Measurements from ENCODE around the gene PCDHA1. TPM values are rescaled to one million over a fixed set of nuclear protein-coding genes. Genes with fewer than 3 reads are reported as not detected.
"Not testable (repeated sequence)": the region's sequence is repeated elsewhere in the genome, so short reads cannot be mapped to it uniquely, and the experiment has no call there.

PCDHA1 gene
- total and polyA plus RNA-seq, 5 donors, result not detected

DNA sequence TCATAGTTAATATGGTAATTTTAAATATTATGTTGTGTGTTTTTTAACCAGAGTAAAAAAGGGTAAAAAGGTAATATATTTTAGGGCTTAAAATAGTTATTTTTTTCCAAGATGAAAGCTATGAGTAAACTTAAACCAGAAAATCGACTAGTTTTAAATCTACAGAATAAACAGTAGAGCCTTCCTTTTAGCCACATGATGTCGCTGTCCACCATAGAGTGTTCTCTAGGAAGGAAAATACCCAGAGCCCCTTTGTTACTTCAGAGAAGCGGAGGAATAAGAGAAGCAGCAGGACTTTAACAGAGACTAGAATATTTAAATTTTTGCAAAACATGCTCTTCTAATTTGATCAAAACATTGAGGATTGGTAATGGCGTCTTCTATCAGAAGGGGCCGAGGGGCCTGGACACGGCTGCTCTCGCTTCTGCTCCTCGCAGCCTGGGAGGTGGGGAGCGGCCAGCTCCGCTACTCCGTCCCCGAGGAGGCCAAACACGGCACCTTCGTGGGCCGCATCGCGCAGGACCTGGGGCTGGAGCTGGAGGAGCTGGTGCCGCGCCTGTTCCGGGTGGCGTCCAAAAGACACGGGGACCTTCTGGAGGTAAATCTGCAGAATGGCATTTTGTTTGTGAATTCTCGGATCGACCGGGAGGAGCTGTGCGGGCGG lies 8.8 kb downstream of the PCDHA1 start, which contains the start of gene PCDHA2:
PCDHA2 (plus strand) TSS at position 258 of the 664 bp plus-strand sequence.
- intact Hi-C loops (cut with DNase I), result no loop called here
- Histone ChIP-seq H3K27ac (ENCODE audit: low read length) (no peak within 1 kb of the TSS), H3K4me3 (ENCODE audit: low read length) (no peak within 1 kb of the TSS), H3K27me3 (ENCODE audit: control insufficient read depth, insufficient read depth) (no peaks in the 10 kb centered on the region), H3K4me1 (ENCODE audit: control insufficient read depth, insufficient read depth, low read length) (no peaks in the 10 kb centered on the region), H3K9me3 (ENCODE audit: control insufficient read depth, low read length) (peaks cover 2% of the 10 kb centered on the region)
- WGBS, result 17% methylated on average over 27 of the region's 27 CpGs
- ATAC-seq (no peak), DNase-seq (no peak)

DNA sequence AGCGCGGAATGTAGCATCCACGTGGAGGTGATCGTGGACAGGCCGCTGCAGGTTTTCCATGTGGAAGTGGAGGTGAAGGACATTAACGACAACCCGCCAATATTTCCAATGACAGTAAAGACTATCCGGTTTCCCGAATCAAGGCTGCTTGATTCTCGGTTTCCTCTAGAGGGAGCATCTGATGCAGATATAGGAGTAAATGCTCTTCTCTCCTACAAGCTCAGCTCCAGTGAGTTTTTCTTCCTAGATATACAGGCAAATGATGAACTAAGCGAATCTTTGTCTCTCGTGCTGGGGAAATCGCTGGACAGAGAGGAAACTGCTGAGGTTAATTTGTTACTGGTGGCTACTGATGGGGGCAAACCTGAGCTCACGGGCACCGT lies 9.3 kb downstream of the PCDHA1 start:
- intact Hi-C loops (cut with DNase I), result no loop called here
- no peaks in the 10 kb centered on the region for H3K27me3 ChIP-seq (ENCODE audit: control insufficient read depth, insufficient read depth)
- H3K9me3 ChIP-seq (ENCODE audit: control insufficient read depth, low read length), result peaks cover 2% of the 10 kb centered on the region
- 19% methylated on average over 15 of the region's 15 CpGs for WGBS
- H3K4me1 ChIP-seq (ENCODE audit: control insufficient read depth, insufficient read depth, low read length), result no peaks in the 10 kb centered on the region
- ATAC-seq, result no peak
- no peak overlapping the region for H3K4me3 ChIP-seq (ENCODE audit: low read length)
- no peak overlapping the region for H3K27ac ChIP-seq (ENCODE audit: low read length)
- no peak for DNase-seq

DNA sequence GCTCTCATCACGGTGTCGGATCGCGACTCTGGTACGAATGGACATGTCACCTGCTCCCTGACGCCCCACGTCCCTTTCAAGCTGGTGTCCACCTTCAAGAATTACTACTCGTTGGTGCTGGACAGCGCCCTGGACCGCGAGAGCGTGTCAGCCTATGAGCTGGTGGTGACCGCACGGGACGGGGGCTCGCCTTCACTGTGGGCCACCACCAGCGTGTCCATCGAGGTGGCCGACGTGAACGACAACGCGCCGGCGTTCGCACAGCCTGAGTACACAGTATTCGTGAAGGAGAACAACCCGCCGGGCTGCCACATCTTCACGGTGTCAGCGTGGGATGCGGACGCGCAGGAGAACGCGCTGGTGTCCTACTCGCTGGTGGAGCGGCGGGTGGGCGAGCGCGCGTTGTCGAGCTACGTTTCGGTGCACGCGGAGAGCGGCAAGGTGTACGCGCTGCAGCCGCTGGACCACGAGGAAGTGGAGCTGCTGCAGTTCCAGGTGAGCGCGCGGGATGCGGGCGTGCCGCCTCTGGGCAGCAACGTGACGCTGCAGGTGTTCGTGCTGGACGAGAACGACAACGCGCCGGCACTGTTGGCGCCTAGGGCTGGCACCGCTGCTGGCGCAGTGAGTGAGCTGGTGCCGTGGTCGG lies 10.3 kb downstream of the PCDHA1 start:
- H3K9me3 ChIP-seq (ENCODE audit: control insufficient read depth, low read length); H3K27ac ChIP-seq (ENCODE audit: low read length); H3K4me1 ChIP-seq (ENCODE audit: control insufficient read depth, insufficient read depth, low read length); H3K27me3 ChIP-seq (ENCODE audit: control insufficient read depth, insufficient read depth); ATAC-seq; H3K4me3 ChIP-seq (ENCODE audit: low read length); intact Hi-C loops (cut with DNase I): not testable (repeated sequence)
- peak in 1 of 3 donors; percentile 50 for DNase-seq
- WGBS, result 41% methylated on average over 72 of the region's 72 CpGs

DNA sequence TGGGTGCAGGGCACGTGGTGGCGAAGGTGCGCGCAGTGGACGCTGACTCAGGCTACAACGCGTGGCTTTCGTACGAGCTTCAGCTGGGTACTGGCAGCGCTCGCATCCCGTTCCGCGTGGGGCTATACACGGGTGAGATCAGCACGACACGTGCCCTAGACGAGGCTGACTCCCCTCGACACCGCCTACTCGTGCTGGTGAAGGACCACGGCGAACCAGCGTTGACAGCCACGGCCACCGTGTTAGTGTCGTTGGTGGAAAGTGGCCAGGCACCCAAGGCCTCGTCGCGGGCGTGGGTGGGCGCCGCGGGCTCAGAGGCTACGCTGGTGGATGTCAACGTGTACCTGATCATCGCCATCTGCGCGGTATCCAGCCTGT lies 10.8 kb downstream of the PCDHA1 start:
- peaks cover 2% of the 10 kb centered on the region for H3K9me3 ChIP-seq (ENCODE audit: control insufficient read depth, low read length)
- no peak overlapping the region for H3K4me3 ChIP-seq (ENCODE audit: low read length)
- intact Hi-C loops (cut with DNase I), result no loop called here
- no peak overlapping the region for H3K27ac ChIP-seq (ENCODE audit: low read length)
- WGBS, result 40% methylated on average over 39 of the region's 39 CpGs
- no peaks in the 10 kb centered on the region for H3K4me1 ChIP-seq (ENCODE audit: control insufficient read depth, insufficient read depth, low read length)
- ATAC-seq (no peak), DNase-seq (peak in 1 of 3 donors; percentile 50)
- H3K27me3 ChIP-seq (ENCODE audit: control insufficient read depth, insufficient read depth), result no peaks in the 10 kb centered on the region

DNA sequence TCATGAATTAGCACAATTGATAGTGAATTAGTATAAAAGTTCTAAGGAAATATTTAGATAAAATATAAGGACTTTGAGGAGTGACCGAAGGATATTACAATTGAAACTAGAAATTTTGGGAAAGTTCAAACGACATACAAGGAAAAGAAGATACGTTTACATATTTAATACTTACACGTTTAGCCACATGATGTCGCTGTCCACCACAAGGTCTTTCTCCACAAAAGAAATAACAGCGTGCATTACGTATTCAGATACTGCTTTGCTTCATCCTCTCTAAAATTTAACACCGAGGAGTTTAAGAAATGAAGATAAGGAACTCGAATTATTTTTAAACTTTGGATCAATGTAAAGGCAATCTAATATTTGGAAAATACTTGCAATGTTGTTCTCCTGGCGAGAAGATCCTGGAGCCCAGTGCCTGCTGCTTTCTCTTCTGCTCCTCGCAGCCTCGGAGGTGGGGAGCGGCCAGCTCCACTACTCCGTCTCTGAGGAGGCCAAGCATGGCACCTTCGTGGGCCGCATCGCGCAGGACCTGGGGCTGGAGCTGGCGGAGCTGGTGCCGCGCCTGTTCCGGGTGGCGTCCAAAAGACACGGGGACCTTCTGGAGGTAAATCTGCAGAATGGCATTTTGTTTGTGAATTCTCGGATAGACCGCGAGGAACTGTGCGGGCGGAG lies 15.0 kb downstream of the PCDHA1 start, which contains the start of gene PCDHA3:
PCDHA3 (plus strand) TSS at position 242 of the 678 bp plus-strand sequence.
- Histone ChIP-seq H3K4me1 (ENCODE audit: control insufficient read depth, insufficient read depth, low read length) (no peaks in the 10 kb centered on the region), H3K4me3 (ENCODE audit: low read length) (no peak within 1 kb of the TSS), H3K27me3 (ENCODE audit: control insufficient read depth, insufficient read depth) (no peaks in the 10 kb centered on the region), H3K27ac (ENCODE audit: low read length) (no peak within 1 kb of the TSS), H3K9me3 (ENCODE audit: control insufficient read depth, low read length) (peaks cover 3% of the 10 kb centered on the region)
- intact Hi-C loops (cut with DNase I), result no loop called here
- DNase-seq, result no peak
- 12% methylated on average over 29 of the region's 29 CpGs for WGBS
- ATAC-seq, result no peak

DNA sequence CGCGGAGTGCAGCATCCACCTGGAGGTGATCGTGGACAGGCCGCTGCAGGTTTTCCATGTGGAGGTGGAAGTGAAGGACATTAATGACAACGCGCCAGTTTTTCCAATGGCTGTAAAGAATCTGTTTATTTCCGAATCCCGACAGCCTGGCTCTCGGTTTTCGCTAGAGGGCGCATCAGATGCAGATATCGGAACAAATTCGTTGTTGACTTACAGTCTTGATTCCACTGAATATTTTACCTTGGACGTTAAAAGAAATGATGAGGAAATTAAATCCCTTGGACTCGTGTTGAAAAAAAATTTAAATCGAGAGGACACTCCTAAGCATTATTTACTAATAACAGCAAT lies 15.5 kb downstream of the PCDHA1 start:
- H3K4me3 ChIP-seq (ENCODE audit: low read length), result no peak overlapping the region
- peaks cover 3% of the 10 kb centered on the region for H3K9me3 ChIP-seq (ENCODE audit: control insufficient read depth, low read length)
- no peaks in the 10 kb centered on the region for H3K27me3 ChIP-seq (ENCODE audit: control insufficient read depth, insufficient read depth)
- H3K27ac ChIP-seq (ENCODE audit: low read length), result no peak overlapping the region
- H3K4me1 ChIP-seq (ENCODE audit: control insufficient read depth, insufficient read depth, low read length), result no peaks in the 10 kb centered on the region
- ATAC-seq, result no peak
- intact Hi-C loops (cut with DNase I), result no loop called here
- WGBS, result 8% methylated on average over 16 of the region's 16 CpGs
- DNase-seq, result peak in 1 of 3 donors; percentile 21

DNA sequence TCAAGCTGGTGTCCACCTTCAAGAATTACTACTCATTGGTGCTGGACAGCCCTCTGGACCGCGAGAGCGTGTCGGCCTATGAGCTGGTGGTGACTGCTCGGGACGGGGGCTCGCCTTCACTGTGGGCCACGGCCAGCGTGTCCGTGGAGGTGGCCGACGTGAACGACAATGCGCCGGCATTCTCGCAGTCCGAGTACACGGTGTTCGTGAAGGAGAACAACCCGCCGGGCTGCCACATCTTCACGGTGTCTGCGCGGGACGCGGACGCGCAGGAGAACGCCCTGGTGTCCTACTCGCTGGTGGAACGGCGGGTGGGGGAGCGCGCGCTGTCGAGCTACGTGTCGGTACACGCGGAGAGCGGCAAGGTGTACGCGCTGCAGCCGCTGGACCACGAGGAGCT lies 16.4 kb downstream of the PCDHA1 start:
- not testable (repeated sequence) for DNase-seq; H3K9me3 ChIP-seq (ENCODE audit: control insufficient read depth, low read length)
- WGBS, result 34% methylated on average over 45 of the region's 45 CpGs

DNA sequence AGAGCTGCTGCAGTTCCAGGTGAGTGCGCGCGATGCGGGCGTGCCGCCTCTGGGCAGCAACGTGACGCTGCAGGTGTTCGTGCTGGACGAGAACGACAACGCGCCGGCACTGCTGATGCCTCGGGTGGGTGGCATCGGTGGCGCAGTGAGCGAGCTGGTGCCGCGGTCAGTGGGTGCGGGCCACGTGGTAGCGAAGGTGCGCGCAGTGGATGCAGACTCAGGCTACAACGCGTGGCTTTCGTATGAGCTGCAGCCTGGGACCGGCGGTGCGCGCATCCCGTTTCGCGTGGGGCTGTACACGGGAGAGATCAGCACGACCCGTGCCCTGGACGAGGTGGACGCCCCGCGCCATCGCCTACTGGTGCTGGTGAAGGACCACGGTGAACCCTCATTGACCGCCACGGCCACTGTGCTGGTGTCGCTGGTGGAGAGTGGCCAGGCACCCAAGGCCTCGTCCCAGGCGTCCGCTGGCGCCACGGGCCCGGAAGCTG lies 16.9 kb downstream of the PCDHA1 start:
- intact Hi-C loops (cut with DNase I), result no loop called here
- Histone ChIP-seq H3K27ac (ENCODE audit: low read length) (no peak overlapping the region), H3K4me1 (ENCODE audit: control insufficient read depth, insufficient read depth, low read length) (no peaks in the 10 kb centered on the region), H3K4me3 (ENCODE audit: low read length) (no peak overlapping the region), H3K9me3 (ENCODE audit: control insufficient read depth, low read length) (peaks cover 3% of the 10 kb centered on the region), H3K27me3 (ENCODE audit: control insufficient read depth, insufficient read depth) (no peaks in the 10 kb centered on the region)
- 36% methylated on average over 53 of the region's 53 CpGs for WGBS
- DNase-seq, result no peak
- no peak for ATAC-seq

More for the DNA sequence above, 16.4 kb downstream of the PCDHA1 start:
- H3K27ac ChIP-seq (ENCODE audit: low read length); ATAC-seq; H3K4me1 ChIP-seq (ENCODE audit: control insufficient read depth, insufficient read depth, low read length); intact Hi-C loops (cut with DNase I); H3K4me3 ChIP-seq (ENCODE audit: low read length); H3K27me3 ChIP-seq (ENCODE audit: control insufficient read depth, insufficient read depth): not testable (repeated sequence)

DNA sequence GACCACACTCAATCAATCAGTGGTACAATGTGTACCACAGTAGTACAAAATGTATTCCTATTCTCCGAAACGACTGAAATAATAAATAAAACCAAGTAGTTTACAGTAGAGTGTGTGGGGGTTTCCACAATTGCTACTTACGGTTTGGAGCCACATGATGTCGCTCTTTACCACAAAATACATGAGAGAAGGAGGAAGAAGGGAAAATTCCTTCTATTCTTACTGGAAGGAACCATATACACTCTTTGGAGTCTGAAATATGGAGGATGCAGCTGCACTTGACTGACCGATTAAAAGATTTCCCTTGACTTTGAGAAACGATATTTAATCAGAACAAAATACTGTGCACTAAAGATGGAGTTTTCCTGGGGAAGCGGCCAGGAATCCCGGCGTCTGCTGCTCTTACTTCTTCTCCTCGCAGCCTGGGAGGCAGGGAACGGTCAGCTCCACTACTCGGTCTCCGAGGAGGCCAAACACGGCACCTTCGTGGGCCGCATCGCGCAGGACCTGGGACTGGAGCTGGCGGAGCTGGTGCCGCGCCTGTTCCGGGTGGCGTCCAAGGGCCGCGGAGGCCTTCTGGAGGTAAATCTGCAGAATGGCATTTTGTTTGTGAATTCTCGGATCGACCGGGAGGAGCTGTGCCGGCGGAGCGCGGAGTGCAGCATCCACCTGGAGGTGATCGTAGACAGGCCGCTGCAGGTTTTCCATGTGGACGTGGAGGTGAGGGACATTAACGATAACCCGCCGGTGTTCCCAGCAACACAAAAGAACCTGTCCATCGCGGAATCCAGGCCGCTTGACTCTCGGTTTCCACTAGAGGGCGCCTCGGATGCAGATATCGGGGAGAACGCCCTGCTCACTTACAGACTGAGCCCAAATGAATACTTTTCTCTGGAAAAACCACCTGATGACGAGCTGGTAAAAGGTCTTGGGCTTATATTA lies 21.2 kb downstream of the PCDHA1 start, which contains the start of gene PCDHA4:
PCDHA4 (plus strand) TSS at position 235 of the 942 bp plus-strand sequence.
- DNase-seq (peak in 2 of 3 donors; percentile 61 to 63), ATAC-seq (peak in 1 of 2 donors; percentile 63)
- 15% methylated on average over 36 of the region's 47 CpGs for WGBS
- H3K4me3 ChIP-seq (ENCODE audit: low read length), result no peak within 1 kb of the TSS
- H3K9me3 ChIP-seq (ENCODE audit: control insufficient read depth, low read length), result peaks cover 3% of the 10 kb centered on the region
- H3K4me1 ChIP-seq (ENCODE audit: control insufficient read depth, insufficient read depth, low read length), result no peaks in the 10 kb centered on the region
- no peaks in the 10 kb centered on the region for H3K27me3 ChIP-seq (ENCODE audit: control insufficient read depth, insufficient read depth)
- intact Hi-C loops (cut with DNase I), result no loop called here
- H3K27ac ChIP-seq (ENCODE audit: low read length), result no peak within 1 kb of the TSS

DNA sequence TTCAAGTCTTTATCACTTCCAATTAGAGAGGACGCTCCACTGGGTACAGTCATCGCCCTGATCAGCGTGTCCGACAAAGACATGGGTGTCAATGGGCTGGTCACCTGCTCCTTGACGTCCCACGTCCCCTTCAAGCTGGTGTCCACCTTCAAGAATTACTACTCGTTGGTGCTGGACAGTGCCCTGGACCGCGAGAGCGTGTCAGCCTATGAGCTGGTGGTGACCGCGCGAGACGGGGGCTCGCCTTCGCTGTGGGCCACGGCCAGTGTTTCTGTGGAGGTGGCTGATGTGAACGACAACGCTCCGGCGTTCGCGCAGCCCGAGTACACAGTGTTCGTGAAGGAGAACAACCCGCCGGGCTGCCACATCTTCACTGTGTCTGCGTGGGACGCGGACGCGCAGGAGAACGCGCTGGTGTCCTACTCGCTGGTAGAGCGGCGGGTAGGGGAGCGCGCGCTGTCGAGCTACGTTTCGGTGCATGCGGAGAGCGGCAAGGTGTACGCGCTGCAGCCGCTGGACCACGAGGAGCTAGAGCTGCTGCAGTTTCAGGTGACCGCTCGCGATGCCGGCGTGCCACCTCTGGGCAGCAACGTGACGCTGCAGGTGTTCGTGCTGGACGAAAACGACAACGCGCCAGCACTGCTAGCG lies 22.4 kb downstream of the PCDHA1 start:
- H3K4me1 ChIP-seq (ENCODE audit: control insufficient read depth, insufficient read depth, low read length); H3K9me3 ChIP-seq (ENCODE audit: control insufficient read depth, low read length); ATAC-seq; H3K4me3 ChIP-seq (ENCODE audit: low read length); H3K27ac ChIP-seq (ENCODE audit: low read length); intact Hi-C loops (cut with DNase I); H3K27me3 ChIP-seq (ENCODE audit: control insufficient read depth, insufficient read depth): not testable (repeated sequence)
- DNase-seq, result peak in 1 of 3 donors; percentile 42
- WGBS, result 50% methylated on average over 62 of the region's 62 CpGs
